Parathyroid adenoma (tissue), 2 donors: ENCODE results near the gene AGBL4.

Experiments
- H2AFZ ChIP-seq: fragments of 300-600 bp; sonication (generic); one replicate; pipeline ENCODE4 v1.7.0; 2017; ENCODE audit warnings: antibody characterized with exemption, mild to moderate bottlenecking
- H3K27ac ChIP-seq: fragments of 300-600 bp; sonication (generic); one replicate; pipeline ENCODE4 v1.7.0; 2017
- H3K27me3 ChIP-seq: fragments of 300-600 bp; sonication (generic); one replicate; pipeline ENCODE4 v1.7.0; 2017; ENCODE audit warnings: low read length; ENCODE audit not compliant: control insufficient read depth, insufficient read depth
- H3K36me3 ChIP-seq: fragments of 300-600 bp; sonication (generic); one replicate; pipeline ENCODE4 v1.7.0; 2017; ENCODE audit warnings: low read length; ENCODE audit not compliant: control insufficient read depth, insufficient read depth
- H3K4me1 ChIP-seq: fragments of 300-600 bp; sonication (generic); one replicate; pipeline ENCODE4 v1.7.0; 2017; ENCODE audit warnings: control low read depth
- H3K4me2 ChIP-seq: fragments of 300-600 bp; sonication (generic); one replicate; pipeline ENCODE4 v1.7.0; 2017; ENCODE audit warnings: low read length
- H3K4me3 ChIP-seq: fragments of 300-600 bp; sonication (generic); one replicate; pipeline ENCODE4 v1.7.0; 2017; ENCODE audit warnings: low read depth, low read length
- H3K79me2 ChIP-seq: fragments of 300-600 bp; sonication (generic); one replicate; pipeline ENCODE4 v1.7.0; 2017; ENCODE audit warnings: control low read depth
- H3K9ac ChIP-seq: fragments of 300-600 bp; sonication (generic); one replicate; pipeline ENCODE4 v1.7.0; 2017; ENCODE audit warnings: mild to moderate bottlenecking
- H3K9me3 ChIP-seq: fragments of 300-600 bp; sonication (generic); one replicate; pipeline ENCODE4 v1.7.0; 2017; ENCODE audit warnings: low read length; ENCODE audit not compliant: control insufficient read depth
- CTCF ChIP-seq: fragments of 300-600 bp; sonication (generic); IDR thresholded peaks from one replicate; pipeline ENCODE4 v1.7.0; 2017; ENCODE audit warnings: antibody characterized with exemption, mild to moderate bottlenecking
- donor health status: primary hyperparathyroidism.

Gene AGBL4

GRCh38 chr1:48969971-48970370 lies 1053.8 kb downstream of the AGBL4 start:
- Histone ChIP-seq H3K79me2 (no peaks in the 10 kb centered on the region), H3K9me3 (no peaks in the 10 kb centered on the region), H3K4me3 (no peak overlapping the region), H3K9ac (no peak overlapping the region), H2AFZ (no peak overlapping the region), H3K4me2 (no peak overlapping the region), H3K27me3 (no peaks in the 10 kb centered on the region), H3K36me3 (no peaks in the 10 kb centered on the region), H3K27ac (no peak overlapping the region), H3K4me1 (no peaks in the 10 kb centered on the region)
- no peak for TF ChIP-seq CTCF

GRCh38 chr1:48967318-48967717 lies 1056.4 kb downstream of the AGBL4 start:
- no peak for TF ChIP-seq CTCF
- no peak overlapping the region for H3K4me3 ChIP-seq
- H2AFZ ChIP-seq, result no peak overlapping the region
- H3K9ac ChIP-seq, result no peak overlapping the region
- no peaks in the 10 kb centered on the region for H3K79me2 ChIP-seq
- no peaks in the 10 kb centered on the region for H3K9me3 ChIP-seq
- H3K4me2 ChIP-seq, result no peak overlapping the region
- H3K27me3 ChIP-seq, result no peaks in the 10 kb centered on the region
- H3K27ac ChIP-seq, result no peak overlapping the region
- H3K36me3 ChIP-seq, result no peaks in the 10 kb centered on the region
- H3K4me1 ChIP-seq, result no peaks in the 10 kb centered on the region

GRCh38 chr1:48966583-48966982 lies 1057.2 kb downstream of the AGBL4 start:
- no peak overlapping the region for H2AFZ ChIP-seq
- no peak overlapping the region for H3K4me3 ChIP-seq
- no peak for TF ChIP-seq CTCF
- H3K9me3 ChIP-seq, result no peaks in the 10 kb centered on the region
- no peaks in the 10 kb centered on the region for H3K36me3 ChIP-seq
- H3K79me2 ChIP-seq, result no peaks in the 10 kb centered on the region
- no peaks in the 10 kb centered on the region for H3K27me3 ChIP-seq
- H3K4me1 ChIP-seq, result no peaks in the 10 kb centered on the region
- no peak overlapping the region for H3K9ac ChIP-seq
- no peak overlapping the region for H3K4me2 ChIP-seq
- H3K27ac ChIP-seq, result no peak overlapping the region

- no peak overlapping the region for H3K27ac ChIP-seq
- H3K36me3 ChIP-seq, result no peaks in the 10 kb centered on the region
- H3K4me1 ChIP-seq, result no peaks in the 10 kb centered on the region
- H3K4me2 ChIP-seq, result no peak overlapping the region
- H3K4me3 ChIP-seq, result no peak overlapping the region
- no peaks in the 10 kb centered on the region for H3K79me2 ChIP-seq
- no peak for TF ChIP-seq CTCF
- no peaks in the 10 kb centered on the region for H3K27me3 ChIP-seq
- H3K9me3 ChIP-seq, result no peaks in the 10 kb centered on the region
- H3K9ac ChIP-seq, result no peak overlapping the region
- no peak overlapping the region for H2AFZ ChIP-seq
Measured at GRCh38 chr1:48960320-48960719, 1063.4 kb downstream of the AGBL4 start.

- H3K79me2 ChIP-seq, result no peaks in the 10 kb centered on the region
- H3K9ac ChIP-seq, result no peak overlapping the region
- no peaks in the 10 kb centered on the region for H3K36me3 ChIP-seq
- TF ChIP-seq CTCF, result no peak
- H3K4me2 ChIP-seq, result no peak overlapping the region
- H3K9me3 ChIP-seq, result no peaks in the 10 kb centered on the region
- H2AFZ ChIP-seq, result no peak overlapping the region
- no peak overlapping the region for H3K27ac ChIP-seq
- H3K4me3 ChIP-seq, result no peak overlapping the region
- H3K4me1 ChIP-seq, result no peaks in the 10 kb centered on the region
- H3K27me3 ChIP-seq, result no peaks in the 10 kb centered on the region
Measured at GRCh38 chr1:48955774-48956173, 1068.0 kb downstream of the AGBL4 start.
